Glutamatergic neuron (in vitro differentiated cells): Measurements from ENCODE around the gene FSTL4. TPM values are rescaled to one million over a fixed set of nuclear protein-coding genes. Genes with fewer than 3 reads are reported as not detected.
A peak's percentile ranks its signal among the peaks of the same experiment; 100 is the strongest.

Experiments used
- DNase-seq: peaks from one replicate; pipeline ENCODE4 v3.0.0; 2022
- H3K27ac Mint-ChIP-seq: one replicate; pipeline ENCODE4 v1.8.0; 2020; ENCODE audit warnings: mild to moderate bottlenecking, mixed read lengths, inconsistent platforms; ENCODE audit not compliant: unreplicated experiment
- H3K27me3 Mint-ChIP-seq: one replicate; pipeline ENCODE4 v1.8.0; 2020; ENCODE audit warnings: mild to moderate bottlenecking, moderate library complexity, mixed read lengths, inconsistent platforms; ENCODE audit not compliant: unreplicated experiment
- H3K36me3 Mint-ChIP-seq: one replicate; pipeline ENCODE4 v1.8.0; 2020; ENCODE audit warnings: mild to moderate bottlenecking, mixed read lengths, inconsistent platforms; ENCODE audit not compliant: unreplicated experiment
- H3K4me1 Mint-ChIP-seq: one replicate; pipeline ENCODE4 v1.8.0; 2020; ENCODE audit warnings: mild to moderate bottlenecking, low read depth, mixed read lengths, inconsistent platforms; ENCODE audit not compliant: unreplicated experiment
- H3K4me3 Mint-ChIP-seq: one replicate; pipeline ENCODE4 v1.8.0; 2020; ENCODE audit warnings: mild to moderate bottlenecking, mixed read lengths, inconsistent platforms; ENCODE audit not compliant: unreplicated experiment
- H3K9me3 Mint-ChIP-seq: one replicate; pipeline ENCODE4 v1.8.0; 2020; ENCODE audit warnings: mild to moderate bottlenecking, moderate library complexity, mixed read lengths, inconsistent platforms; ENCODE audit not compliant: unreplicated experiment
- total RNA-seq: library from RNA; stranded (reverse); fragmentation: NEBNext Ultra II Directional; extraction: Animal tissue kit (Norgen Biotek cat#: 25700); gene quantifications from one replicate; pipeline ENCODE4 v1.2.1, GENCODE V29; 2021; ENCODE audit not compliant: unreplicated experiment
- TF ChIP-seq, protein P1 (sequence below): fragments of 200-600 bp; sonication (generic); IDR thresholded peaks from one replicate; pipeline ENCODE4 v1.5.0; 2021; ENCODE audit not compliant: partially characterized antibody, unreplicated experiment

Gene FSTL4
- total RNA-seq, 1 donor from 2014 or later, result 29.0 TPM

- Mint-ChIP-seq H3K4me1 (peaks cover 10% of the 10 kb centered on the region), H3K9me3 (peaks cover 14% of the 10 kb centered on the region), H3K4me3 (peak overlapping the region; percentile 85), H3K27me3 (peaks cover 14% of the 10 kb centered on the region), H3K36me3 (no peaks in the 10 kb centered on the region), H3K27ac (peak overlapping the region; percentile 20)
- no peak for DNase-seq
- TF ChIP-seq, protein P1, sequence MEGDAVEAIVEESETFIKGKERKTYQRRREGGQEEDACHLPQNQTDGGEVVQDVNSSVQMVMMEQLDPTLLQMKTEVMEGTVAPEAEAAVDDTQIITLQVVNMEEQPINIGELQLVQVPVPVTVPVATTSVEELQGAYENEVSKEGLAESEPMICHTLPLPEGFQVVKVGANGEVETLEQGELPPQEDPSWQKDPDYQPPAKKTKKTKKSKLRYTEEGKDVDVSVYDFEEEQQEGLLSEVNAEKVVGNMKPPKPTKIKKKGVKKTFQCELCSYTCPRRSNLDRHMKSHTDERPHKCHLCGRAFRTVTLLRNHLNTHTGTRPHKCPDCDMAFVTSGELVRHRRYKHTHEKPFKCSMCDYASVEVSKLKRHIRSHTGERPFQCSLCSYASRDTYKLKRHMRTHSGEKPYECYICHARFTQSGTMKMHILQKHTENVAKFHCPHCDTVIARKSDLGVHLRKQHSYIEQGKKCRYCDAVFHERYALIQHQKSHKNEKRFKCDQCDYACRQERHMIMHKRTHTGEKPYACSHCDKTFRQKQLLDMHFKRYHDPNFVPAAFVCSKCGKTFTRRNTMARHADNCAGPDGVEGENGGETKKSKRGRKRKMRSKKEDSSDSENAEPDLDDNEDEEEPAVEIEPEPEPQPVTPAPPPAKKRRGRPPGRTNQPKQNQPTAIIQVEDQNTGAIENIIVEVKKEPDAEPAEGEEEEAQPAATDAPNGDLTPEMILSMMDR, result no peak
Measured at GRCh38 chr5:133613184-133613583, 843 bp upstream of the FSTL4 start.

DNA sequence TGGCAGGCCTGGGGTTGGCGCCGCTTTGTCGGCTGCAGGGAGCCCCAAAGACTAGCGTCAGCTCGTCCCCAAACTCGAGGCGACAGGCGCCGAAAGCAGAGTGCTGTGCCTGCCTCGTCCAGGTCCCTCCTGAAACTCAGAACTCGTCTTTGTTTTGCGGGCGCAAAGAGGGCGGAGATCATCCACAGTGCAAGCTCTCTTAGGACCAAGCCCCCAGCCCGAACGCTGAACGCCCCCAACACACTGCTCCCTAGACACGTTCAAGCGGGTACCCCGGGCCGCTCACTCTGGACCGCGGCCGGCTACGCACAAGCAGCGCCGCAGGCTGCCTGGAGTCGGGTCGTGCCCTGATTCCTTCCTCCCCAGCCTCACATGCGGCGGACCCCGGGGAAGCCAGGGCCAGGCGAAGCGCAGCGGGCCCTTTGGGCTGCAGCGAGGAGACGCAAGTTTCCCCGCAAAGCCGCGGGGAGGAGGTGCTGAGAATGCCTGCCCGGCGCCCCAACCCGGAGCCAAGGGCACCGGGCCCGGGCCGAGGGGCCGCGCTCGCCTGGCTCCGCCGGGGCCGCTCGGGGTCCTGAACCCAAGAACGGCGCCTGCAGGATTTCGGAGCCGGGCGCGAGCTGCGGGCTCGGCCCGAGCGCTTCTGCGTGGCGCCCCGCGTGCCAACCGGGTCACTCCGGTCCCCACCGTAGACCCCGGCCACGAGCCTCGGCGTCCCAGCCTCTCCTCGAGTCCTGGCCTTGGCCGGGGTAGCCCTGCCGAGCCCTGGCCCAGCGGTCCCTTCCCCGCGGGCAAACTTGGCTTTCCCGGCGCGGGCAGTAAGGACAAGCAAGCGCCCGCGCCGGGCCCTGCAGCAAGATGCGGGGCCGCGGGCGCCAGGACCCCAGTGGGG, 738 bp downstream of the FSTL4 start:
- DNase-seq, result peak; percentile 53
- Mint-ChIP-seq H3K36me3 (no peaks in the 10 kb centered on the region), H3K27me3 (peaks cover 11% of the 10 kb centered on the region), H3K4me1 (peaks cover 5% of the 10 kb centered on the region), H3K4me3 (peak overlapping the region; percentile 84), H3K9me3 (peaks cover 13% of the 10 kb centered on the region), H3K27ac (peak overlapping the region; percentile 35)
- TF ChIP-seq, protein P1, result no peak

DNA sequence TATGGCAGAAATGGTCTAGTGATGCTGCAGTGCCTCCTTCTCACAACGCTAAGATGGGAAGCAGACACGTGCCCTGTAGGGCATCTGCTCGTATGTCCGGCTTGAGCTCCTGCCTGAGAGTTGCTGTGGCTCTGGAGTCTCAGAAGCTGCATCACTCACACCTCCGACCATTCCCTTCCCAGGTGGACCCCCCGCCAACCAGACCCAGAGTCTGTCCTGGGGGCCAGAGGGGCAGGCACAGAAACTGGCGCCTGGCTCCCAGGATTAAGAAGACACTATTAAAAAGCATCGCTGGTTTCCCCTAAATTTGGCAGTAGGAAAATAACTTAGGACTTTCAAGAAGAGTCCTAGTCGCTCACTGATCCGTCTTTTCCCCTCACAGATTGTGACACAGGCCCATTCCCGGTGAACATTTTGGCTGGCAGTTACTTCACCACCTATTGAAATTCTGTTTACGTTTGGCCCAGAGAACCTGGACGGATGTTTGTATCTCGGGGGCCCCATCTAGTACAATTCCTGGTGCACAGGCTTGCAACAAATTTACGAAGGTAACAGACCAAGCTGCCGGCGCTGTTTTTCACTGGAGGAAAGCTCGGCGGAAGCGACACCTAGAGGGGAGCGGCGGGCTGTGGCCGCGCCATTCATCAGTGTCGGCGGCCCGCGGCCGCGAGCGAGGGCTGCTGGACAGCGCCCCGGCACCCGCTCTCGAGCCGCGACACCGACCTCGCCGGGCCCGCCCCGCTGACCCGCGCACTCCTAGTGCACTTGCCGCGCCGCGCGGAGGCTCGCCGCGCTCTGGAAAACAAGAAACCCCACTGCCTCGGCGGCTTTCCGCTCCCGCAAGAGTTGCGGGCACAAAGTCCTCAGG, 1.6 kb downstream of the FSTL4 start:
- Mint-ChIP-seq H3K4me1 (peaks cover 8% of the 10 kb centered on the region), H3K9me3 (peaks cover 13% of the 10 kb centered on the region), H3K27me3 (peaks cover 11% of the 10 kb centered on the region), H3K36me3 (no peaks in the 10 kb centered on the region), H3K4me3 (peak overlapping the region; percentile 90), H3K27ac (peak overlapping the region; percentile 35)
- peak; percentile 82 for DNase-seq
- TF ChIP-seq, protein P1, result peak; percentile 50

- Mint-ChIP-seq H3K27me3 (peaks cover 5% of the 10 kb centered on the region), H3K36me3 (no peaks in the 10 kb centered on the region), H3K27ac (no peak overlapping the region), H3K9me3 (peaks cover 10% of the 10 kb centered on the region), H3K4me3 (no peak overlapping the region), H3K4me1 (peaks cover 19% of the 10 kb centered on the region)
- TF ChIP-seq, protein P1, result no peak
- DNase-seq, result no peak
Measured at GRCh38 chr5:133607451-133607850, 4.9 kb downstream of the FSTL4 start.

DNA sequence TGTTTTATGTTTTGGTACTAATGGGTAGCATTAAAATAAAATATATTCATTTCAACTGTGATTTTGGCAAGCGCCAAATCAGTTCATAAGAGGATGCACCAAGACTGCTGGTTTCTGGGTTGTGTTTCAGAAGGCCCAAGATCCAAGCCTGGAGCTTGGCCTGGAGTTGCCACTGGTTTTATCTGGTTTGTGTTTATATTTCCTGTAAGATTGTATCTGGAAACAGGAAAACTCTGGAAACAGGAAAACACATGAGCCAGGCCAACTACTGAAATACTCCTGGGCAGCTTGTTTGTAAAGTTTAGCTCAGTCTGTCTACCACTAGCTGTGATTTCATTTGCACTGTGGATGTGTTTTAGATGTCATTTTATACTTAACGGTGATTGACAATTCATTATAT, 5.5 kb downstream of the FSTL4 start:
- peaks cover 12% of the 10 kb centered on the region for H3K9me3 Mint-ChIP-seq
- no peak overlapping the region for H3K4me3 Mint-ChIP-seq
- no peaks in the 10 kb centered on the region for H3K36me3 Mint-ChIP-seq
- H3K4me1 Mint-ChIP-seq, result peaks cover 21% of the 10 kb centered on the region
- TF ChIP-seq, protein P1, result no peak
- H3K27me3 Mint-ChIP-seq, result peaks cover 5% of the 10 kb centered on the region
- no peak for DNase-seq
- no peak overlapping the region for H3K27ac Mint-ChIP-seq
